RWPE2 (cell line): ENCODE data around the gene PPME1.
"Not testable (repeated sequence)": the region's sequence is repeated elsewhere in the genome, so short reads cannot be mapped to it uniquely, and the experiment has no call there.

Experiments used
- ATAC-seq: fragments of 200-7000 bp; cut with Tn5 transposase; 3 replicates; pipeline ENCODE4 v1.9.1; 2021; ENCODE audit warnings: low read depth
- DNase-seq: peaks from one replicate; pipeline ENCODE4 v3.0.0-alpha.2; 2020; ENCODE audit warnings: low spot score
- H3K27ac ChIP-seq: fragments of 450-650 bp; 2 replicates; pipeline ENCODE4 v1.5.1; 2017; ENCODE audit warnings: mild to moderate bottlenecking; ENCODE audit not compliant: poor library complexity, severe bottlenecking
- H3K27me3 ChIP-seq: fragments of 250-450 bp; sonication (Bioruptor Pico); 2 replicates; pipeline ENCODE4 v1.5.1; 2021; ENCODE audit warnings: mild to moderate bottlenecking, moderate library complexity; ENCODE audit not compliant: insufficient read depth, poor library complexity, severe bottlenecking
- H3K36me3 ChIP-seq: fragments of 250-450 bp; sonication (Bioruptor Pico); 2 replicates; pipeline ENCODE4 v1.5.1; 2020; ENCODE audit warnings: low read depth, mild to moderate bottlenecking, moderate library complexity
- H3K4me1 ChIP-seq: fragments of 250-450 bp; sonication (Bioruptor Pico); 2 replicates; pipeline ENCODE4 v1.5.1; 2021; ENCODE audit warnings: mild to moderate bottlenecking, moderate library complexity; ENCODE audit not compliant: insufficient read depth, poor library complexity, severe bottlenecking
- H3K4me3 ChIP-seq: fragments of 250-450 bp; sonication (Bioruptor Pico); 2 replicates; pipeline ENCODE4 v1.5.1; 2021; ENCODE audit warnings: mild to moderate bottlenecking, moderate library complexity; ENCODE audit not compliant: severe bottlenecking
- H3K9me3 ChIP-seq: fragments of 250-450 bp; sonication (Bioruptor Pico); 2 replicates; pipeline ENCODE4 v1.5.1; 2021; ENCODE audit warnings: mild to moderate bottlenecking, moderate library complexity; ENCODE audit not compliant: severe bottlenecking
- CTCF ChIP-seq: fragments of 450-650 bp; IDR thresholded peaks from one replicate; pipeline ENCODE4 v1.5.1; 2017; ENCODE audit warnings: mild to moderate bottlenecking, moderate library complexity; ENCODE audit not compliant: poor library complexity, severe bottlenecking

The PPME1 gene, protein sequence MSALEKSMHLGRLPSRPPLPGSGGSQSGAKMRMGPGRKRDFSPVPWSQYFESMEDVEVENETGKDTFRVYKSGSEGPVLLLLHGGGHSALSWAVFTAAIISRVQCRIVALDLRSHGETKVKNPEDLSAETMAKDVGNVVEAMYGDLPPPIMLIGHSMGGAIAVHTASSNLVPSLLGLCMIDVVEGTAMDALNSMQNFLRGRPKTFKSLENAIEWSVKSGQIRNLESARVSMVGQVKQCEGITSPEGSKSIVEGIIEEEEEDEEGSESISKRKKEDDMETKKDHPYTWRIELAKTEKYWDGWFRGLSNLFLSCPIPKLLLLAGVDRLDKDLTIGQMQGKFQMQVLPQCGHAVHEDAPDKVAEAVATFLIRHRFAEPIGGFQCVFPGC

GRCh38 chr11:74170694-74171629 is at the start of gene PPME1, which contains the start of gene C2CD3:
Gene PPME1 (plus strand): TSS chr11:74171289. CDS start chr11:74171422, 133 bp downstream.
Gene C2CD3 (minus strand): TSS chr11:74171002. CDS start chr11:74170792, 210 bp downstream.
- TF ChIP-seq CTCF = peak; percentile 55
- Histone ChIP-seq H3K27ac (peak within 1 kb of the TSS; percentile 59), H3K4me1 (peaks cover 21% of the 10 kb centered on the region), H3K9me3 (no peaks in the 10 kb centered on the region), H3K36me3 (peaks cover 32% of the 10 kb centered on the region), H3K27me3 (no peaks in the 10 kb centered on the region), H3K4me3 (peak within 1 kb of the TSS; percentile 57)
- DNase-seq (peak; percentile 98), ATAC-seq (peak; percentile 91)

GRCh38 chr11:74121804-74122203 is 49.3 kb upstream of the PPME1 start:
- no peaks in the 10 kb centered on the region for H3K27me3 ChIP-seq
- H3K9me3 ChIP-seq = no peaks in the 10 kb centered on the region
- TF ChIP-seq CTCF = no peak
- ATAC-seq (no peak), DNase-seq (no peak)
- H3K27ac ChIP-seq = no peak overlapping the region
- peaks cover 23% of the 10 kb centered on the region for H3K36me3 ChIP-seq
- H3K4me3 ChIP-seq = no peak overlapping the region
- no peaks in the 10 kb centered on the region for H3K4me1 ChIP-seq

- TF ChIP-seq CTCF = no peak
- ATAC-seq (peak; percentile 55; the same call in 1 of the 3 replicates), DNase-seq (no peak)
Measured at GRCh38 chr11:74123008-74123448, 48.1 kb upstream of the PPME1 start.

GRCh38 chr11:74129121-74129520 is 42.0 kb upstream of the PPME1 start:
- not testable (repeated sequence) for DNase-seq, H3K9me3 ChIP-seq, H3K4me3 ChIP-seq, H3K4me1 ChIP-seq, H3K27me3 ChIP-seq, H3K27ac ChIP-seq, ATAC-seq
- H3K36me3 ChIP-seq = peaks cover 16% of the 10 kb centered on the region; the same call in 1 of the 2 replicates

More at GRCh38 chr11:74123008-74123448, 48.1 kb upstream of the PPME1 start:
- Histone ChIP-seq H3K36me3 (peaks cover 18% of the 10 kb centered on the region), H3K27ac (no peak overlapping the region), H3K27me3 (no peaks in the 10 kb centered on the region), H3K9me3 (no peaks in the 10 kb centered on the region), H3K4me3 (no peak overlapping the region), H3K4me1 (no peaks in the 10 kb centered on the region)

- Histone ChIP-seq H3K36me3 (peaks cover 25% of the 10 kb centered on the region), H3K4me3 (no peak overlapping the region), H3K27me3 (no peaks in the 10 kb centered on the region), H3K4me1 (peaks cover 28% of the 10 kb centered on the region), H3K9me3 (no peaks in the 10 kb centered on the region), H3K27ac (no peak overlapping the region)
- TF ChIP-seq CTCF = no peak
- ATAC-seq (no peak), DNase-seq (no peak)
Measured at GRCh38 chr11:74132833-74133232, 38.3 kb upstream of the PPME1 start.
